Right lobe of liver (tissue), 4 donors: Measurements from ENCODE around the gene GRIK1.

Experiments
- CTCF ChIP-seq, 4 donors: fragments of 200-600 bp in 3 of 4; fragments of 450-650 bp in 1 of 4; IDR thresholded peaks; one replicate each; pipeline versions ENCODE4 v1.5.1 to v1.8.0; 2016 to 2022; ENCODE audit warnings: antibody characterized with exemption in 4 of 4, mild to moderate bottlenecking in 2 of 4
- POLR2A ChIP-seq: fragments of 450-650 bp; IDR thresholded peaks from one replicate; pipeline ENCODE4 v1.6.1; 2017; ENCODE audit warnings: antibody characterized with exemption, mild to moderate bottlenecking
- donor health status: DM: no; HTN: no; CAD: no.
- donor health status: DM: no; HTN: no; CAD: no.
- donor health status: DM: no; HTN: yes; CAD: no.

DNA sequence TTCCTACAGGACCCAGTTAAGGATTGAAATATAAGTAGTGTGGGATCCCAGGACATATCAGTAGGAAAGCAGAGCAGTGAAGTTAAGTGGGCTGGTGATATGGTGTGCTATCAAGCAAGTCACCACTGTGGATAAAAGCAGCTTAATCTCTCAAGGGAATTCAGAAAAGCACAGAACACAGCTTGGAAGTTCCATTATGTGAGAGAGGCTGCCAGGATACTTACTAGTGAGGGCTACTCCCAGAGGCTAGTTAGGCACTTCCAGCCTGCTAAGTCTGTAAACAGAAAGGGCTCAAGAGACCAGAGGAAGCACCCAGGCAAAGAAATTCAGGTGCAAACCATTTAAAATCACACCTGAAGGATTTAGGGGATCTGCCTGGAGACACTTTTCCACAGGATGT lies 18.8 kb upstream of the GRIK1 start:
- TF ChIP-seq POLR2A (no peak), CTCF (IDR thresholded peaks at IDR 0.05) (no peak)
